T-helper 17 cell (primary cell): ENCODE results near the gene UTP20. TPM values are rescaled to one million over a fixed set of nuclear protein-coding genes. Genes with fewer than 3 reads are reported as not detected.
"Not testable (repeated sequence)": the region's sequence is repeated elsewhere in the genome, so short reads cannot be mapped to it uniquely, and the experiment has no call there.

Experiments
- ATAC-seq: fragments of 150-1000 bp; cut with Tn5 transposase; 2 replicates; pipeline ENCODE4 v1.10.0; 2021; ENCODE audit warnings: mild to moderate bottlenecking, moderate library complexity
- DNase-seq, 3 donors: peaks; one replicate each; pipeline versions ENCODE4 v3.0.0 to v3.0.0-alpha.2; 2020 to 2021
- H3K9me3 ChIP-seq: one replicate; pipeline ENCODE4 v1.7.0; 2013; ENCODE audit warnings: low read length, mild to moderate bottlenecking; ENCODE audit not compliant: control insufficient read depth, poor library complexity, severe bottlenecking
- H3K27ac Mint-ChIP-seq: one replicate; pipeline ENCODE4 v1.8.0; 2022; ENCODE audit warnings: mild to moderate bottlenecking, moderate library complexity, mixed read lengths
- H3K27me3 Mint-ChIP-seq: one replicate; pipeline ENCODE4 v1.8.0; 2022; ENCODE audit warnings: mixed read lengths
- H3K36me3 Mint-ChIP-seq: one replicate; pipeline ENCODE4 v1.8.0; 2022; ENCODE audit warnings: low read depth, mixed read lengths
- H3K4me1 Mint-ChIP-seq: one replicate; pipeline ENCODE4 v1.8.0; 2022; ENCODE audit warnings: mild to moderate bottlenecking, mixed read lengths
- H3K4me3 Mint-ChIP-seq: one replicate; pipeline ENCODE4 v1.8.0; 2022; ENCODE audit warnings: mild to moderate bottlenecking, moderate library complexity, mixed read lengths
- total RNA-seq, 4 donors: library from RNA in 2 of 4; stranded (reverse) in 2 of 4; gene quantifications; one replicate each; pipeline ENCODE4 v1.2.3 and lab custom pipeline; 2022 to 2026

The UTP20 gene
- total RNA-seq, 2 donors from 2014 or later: 12.1 to 12.2 TPM

DNA sequence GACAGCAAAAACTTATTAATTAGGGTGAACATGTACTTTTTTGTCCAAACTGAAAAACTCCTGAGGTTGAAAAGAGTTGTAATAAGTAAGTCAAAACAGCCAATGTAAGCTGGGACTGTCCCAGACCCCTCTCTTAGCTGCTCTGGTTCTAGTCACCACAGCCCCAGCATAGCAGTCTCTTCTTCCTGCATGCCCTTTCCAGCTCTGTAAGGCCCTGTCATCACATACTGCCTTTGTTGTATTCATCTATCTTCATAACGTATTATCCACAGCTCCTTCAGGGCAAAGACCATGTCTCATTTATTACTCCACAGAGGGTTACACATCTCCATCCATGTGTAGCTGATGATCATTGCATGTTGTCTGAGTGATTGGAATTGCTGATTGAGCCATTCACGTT, 56.5 kb downstream of the UTP20 start:
- no peak overlapping the region for H3K27ac Mint-ChIP-seq
- DNase-seq (no peak), ATAC-seq (no peak)
- H3K4me1 Mint-ChIP-seq: no peaks in the 10 kb centered on the region
- no peak overlapping the region for H3K4me3 Mint-ChIP-seq
- no peaks in the 10 kb centered on the region for H3K27me3 Mint-ChIP-seq
- H3K36me3 Mint-ChIP-seq: peaks cover 4% of the 10 kb centered on the region
- no peaks in the 10 kb centered on the region for H3K9me3 ChIP-seq

- no peak for DNase-seq
- H3K9me3 ChIP-seq: no peaks in the 10 kb centered on the region
- ATAC-seq: no peak
- Mint-ChIP-seq H3K4me1 (no peaks in the 10 kb centered on the region), H3K36me3 (peaks cover 4% of the 10 kb centered on the region), H3K27ac (no peak overlapping the region), H3K4me3 (no peak overlapping the region), H3K27me3 (no peaks in the 10 kb centered on the region)
These were observed 58.2 kb downstream of the UTP20 start for GRCh38 chr12:101338087-101338486.

DNA sequence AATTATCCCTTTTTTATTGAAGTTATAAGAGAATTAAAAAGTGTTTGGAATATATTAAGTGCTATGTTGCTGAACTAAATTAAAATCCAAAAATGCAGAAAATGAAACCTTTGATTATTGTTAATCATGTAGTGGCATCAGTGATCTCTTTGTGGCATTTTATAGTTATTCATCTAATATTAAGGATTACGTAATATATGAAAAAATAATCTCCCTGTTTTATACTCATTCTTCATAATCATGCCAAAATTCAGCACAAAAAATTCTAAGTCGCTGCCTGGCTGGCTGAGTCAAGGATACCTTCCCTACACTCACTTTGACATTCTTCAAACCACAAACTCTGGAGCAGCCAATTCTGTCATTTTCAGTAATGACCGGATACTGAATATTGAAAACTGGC, 64.0 kb downstream of the UTP20 start:
- Mint-ChIP-seq H3K27ac (no peak overlapping the region), H3K36me3 (peaks cover 9% of the 10 kb centered on the region), H3K4me1 (no peaks in the 10 kb centered on the region), H3K4me3 (no peak overlapping the region), H3K27me3 (no peaks in the 10 kb centered on the region)
- no peak for ATAC-seq
- no peak for DNase-seq
- peaks cover under 1% of the 10 kb centered on the region for H3K9me3 ChIP-seq

DNA sequence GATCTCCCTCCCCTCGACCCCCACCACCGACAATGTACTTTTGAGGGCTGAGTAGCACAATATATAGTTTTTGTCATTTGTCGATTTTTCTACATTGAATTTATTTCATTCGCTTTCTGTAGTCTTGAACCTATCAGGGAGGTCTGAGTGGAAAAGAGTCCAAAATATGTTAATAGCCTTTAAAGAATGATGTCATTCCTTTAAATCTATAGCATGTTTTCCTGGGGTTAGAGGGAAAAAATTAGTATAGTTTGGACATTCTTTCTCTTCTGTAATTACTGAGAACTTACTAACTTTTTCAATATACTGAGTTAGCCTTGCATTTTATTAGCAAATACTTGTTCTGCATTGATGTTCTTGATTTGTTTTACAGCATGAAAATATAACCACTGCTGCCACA, 71.8 kb downstream of the UTP20 start:
- DNase-seq (no peak), ATAC-seq (no peak)
- no peaks in the 10 kb centered on the region for H3K4me1 Mint-ChIP-seq
- H3K36me3 Mint-ChIP-seq: peaks cover 21% of the 10 kb centered on the region
- H3K9me3 ChIP-seq: peaks cover 6% of the 10 kb centered on the region
- no peaks in the 10 kb centered on the region for H3K27me3 Mint-ChIP-seq
- no peak overlapping the region for H3K4me3 Mint-ChIP-seq
- H3K27ac Mint-ChIP-seq: no peak overlapping the region

DNA sequence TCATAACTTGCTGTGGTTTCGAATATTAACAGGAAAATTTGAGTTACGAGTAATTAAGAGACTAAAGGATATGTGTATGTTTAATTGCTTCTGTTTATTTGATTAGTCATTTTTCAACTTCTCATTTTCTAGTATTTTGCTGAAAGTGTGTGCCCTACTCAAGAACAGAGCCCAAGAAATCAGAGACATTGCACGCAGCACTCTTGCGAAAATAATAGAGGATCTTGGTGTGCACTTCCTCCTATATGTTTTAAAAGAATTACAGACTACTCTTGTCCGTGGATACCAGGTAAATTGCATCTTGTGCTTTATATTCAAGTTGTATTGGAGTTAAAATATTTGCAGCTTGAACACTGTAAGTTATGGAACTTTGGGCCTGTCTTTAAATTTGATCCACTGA, 76.9 kb downstream of the UTP20 start:
- DNase-seq (no peak), ATAC-seq (no peak)
- peaks cover 16% of the 10 kb centered on the region for H3K36me3 Mint-ChIP-seq
- no peaks in the 10 kb centered on the region for H3K9me3 ChIP-seq
- no peak overlapping the region for H3K4me3 Mint-ChIP-seq
- no peak overlapping the region for H3K27ac Mint-ChIP-seq
- H3K4me1 Mint-ChIP-seq: peaks cover 3% of the 10 kb centered on the region
- no peaks in the 10 kb centered on the region for H3K27me3 Mint-ChIP-seq

- Mint-ChIP-seq H3K27ac (peak overlapping the region; percentile 45), H3K27me3 (no peaks in the 10 kb centered on the region), H3K4me1 (peaks cover 5% of the 10 kb centered on the region), H3K4me3 (no peak overlapping the region), H3K36me3 (peaks cover 12% of the 10 kb centered on the region)
- DNase-seq (no peak), ATAC-seq (no peak)
- no peaks in the 10 kb centered on the region for H3K9me3 ChIP-seq
These were observed 81.5 kb downstream of the UTP20 start for GRCh38 chr12:101361455-101361854.

DNA sequence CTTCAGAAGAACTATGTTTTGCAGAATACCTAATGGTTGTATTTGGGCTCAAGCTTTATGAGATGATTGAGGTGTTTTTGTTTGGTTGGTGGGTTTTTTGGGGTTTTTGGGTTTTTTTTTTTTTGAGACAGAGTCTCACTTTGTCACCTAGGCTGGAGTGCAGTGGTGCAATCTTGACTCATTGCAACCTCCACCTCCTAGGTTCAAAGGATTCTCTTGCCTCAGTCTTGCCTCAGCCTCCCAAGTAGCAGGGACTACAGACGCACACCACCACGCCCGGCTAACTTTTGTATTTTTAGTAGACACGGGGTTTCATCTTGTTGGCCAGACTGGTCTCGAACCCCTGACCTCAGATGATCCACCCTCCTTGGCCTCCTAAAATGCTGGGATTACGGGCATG, 88.1 kb downstream of the UTP20 start:
- DNase-seq (no peak), ATAC-seq (no peak)
- H3K9me3 ChIP-seq: no peaks in the 10 kb centered on the region
- peaks cover 13% of the 10 kb centered on the region for H3K36me3 Mint-ChIP-seq
- H3K4me3 Mint-ChIP-seq: no peak overlapping the region
- H3K27ac Mint-ChIP-seq: no peak overlapping the region
- H3K4me1 Mint-ChIP-seq: peaks cover 3% of the 10 kb centered on the region
- no peaks in the 10 kb centered on the region for H3K27me3 Mint-ChIP-seq

GRCh38 chr12:101372431-101372830, 92.5 kb downstream of the UTP20 start:
- no peak overlapping the region for H3K4me3 Mint-ChIP-seq
- peaks cover 6% of the 10 kb centered on the region for H3K4me1 Mint-ChIP-seq
- H3K36me3 Mint-ChIP-seq: peaks cover 7% of the 10 kb centered on the region

DNA sequence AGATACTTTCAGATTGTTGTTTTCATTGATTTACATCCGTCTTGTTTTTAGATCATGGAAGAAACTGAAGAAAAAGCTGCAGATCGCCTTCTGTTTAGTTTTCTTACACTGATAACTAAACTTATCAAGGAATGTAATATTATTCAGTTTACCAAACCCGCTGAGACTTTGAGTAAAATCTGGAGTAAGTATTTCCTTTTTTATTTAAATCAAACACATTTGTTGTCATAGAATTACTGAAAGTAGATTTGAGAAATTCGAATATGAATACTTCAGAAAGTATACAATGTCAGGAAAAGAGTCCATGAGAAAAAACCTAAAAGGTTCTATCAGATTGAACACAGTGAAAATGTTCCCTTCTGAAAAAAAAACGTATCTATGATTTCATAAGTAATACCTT, 95.7 kb downstream of the UTP20 start:
- peaks cover 9% of the 10 kb centered on the region for H3K4me1 Mint-ChIP-seq
- peaks cover 11% of the 10 kb centered on the region for H3K36me3 Mint-ChIP-seq
- no peaks in the 10 kb centered on the region for H3K9me3 ChIP-seq
- peak overlapping the region; percentile 88 for H3K27ac Mint-ChIP-seq
- ATAC-seq: no peak
- no peaks in the 10 kb centered on the region for H3K27me3 Mint-ChIP-seq
- no peak overlapping the region for H3K4me3 Mint-ChIP-seq
- DNase-seq: no peak

More at GRCh38 chr12:101372431-101372830, 92.5 kb downstream of the UTP20 start:
- ATAC-seq: no peak
- no peak for DNase-seq
- no peaks in the 10 kb centered on the region for H3K9me3 ChIP-seq
- no peaks in the 10 kb centered on the region for H3K27me3 Mint-ChIP-seq
- H3K27ac Mint-ChIP-seq: no peak overlapping the region

DNA sequence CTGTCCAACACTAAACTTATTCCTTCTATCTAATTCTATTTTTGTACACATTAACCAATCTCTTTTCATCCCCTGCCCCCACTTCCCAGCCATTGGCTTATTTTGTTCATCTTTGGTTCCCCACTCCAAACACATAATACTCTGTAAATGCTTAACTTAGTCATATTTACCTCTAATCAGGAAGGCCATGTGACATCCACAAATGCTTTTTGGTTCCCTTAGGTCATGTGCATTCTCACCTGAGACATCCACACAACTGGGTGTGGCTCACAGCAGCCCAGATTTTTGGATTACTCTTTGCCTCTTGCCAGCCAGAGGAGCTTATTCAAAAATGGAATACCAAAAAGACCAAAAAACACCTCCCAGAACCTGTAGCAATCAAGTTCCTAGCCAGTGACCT, 99.2 kb downstream of the UTP20 start:
- Mint-ChIP-seq H3K27ac (no peak overlapping the region), H3K36me3 (peaks cover 13% of the 10 kb centered on the region), H3K4me1 (peaks cover 5% of the 10 kb centered on the region), H3K27me3 (no peaks in the 10 kb centered on the region), H3K4me3 (no peak overlapping the region)
- ATAC-seq: no peak
- H3K9me3 ChIP-seq: no peaks in the 10 kb centered on the region
- no peak for DNase-seq

DNA sequence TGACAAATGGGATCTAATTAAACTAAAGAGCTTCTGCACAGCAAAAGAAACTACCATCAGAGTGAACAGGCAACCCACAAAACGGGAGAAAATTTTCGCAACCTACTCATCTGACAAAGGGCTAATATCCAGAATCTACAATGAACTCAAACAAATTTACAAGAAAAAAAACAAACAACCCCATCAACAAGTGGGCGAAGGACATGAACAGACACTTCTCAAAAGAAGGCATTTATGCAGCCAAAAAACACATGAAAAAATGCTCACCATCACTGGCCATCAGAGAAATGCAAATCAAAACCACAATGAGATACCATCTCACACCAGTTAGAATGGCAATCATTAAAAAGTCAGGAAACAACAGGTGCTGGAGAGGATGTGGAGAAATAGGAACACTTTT, 111.3 kb downstream of the UTP20 start:
- peaks cover 13% of the 10 kb centered on the region for H3K36me3 Mint-ChIP-seq
- H3K27ac Mint-ChIP-seq, H3K4me1 Mint-ChIP-seq, H3K9me3 ChIP-seq, H3K27me3 Mint-ChIP-seq, ATAC-seq, H3K4me3 Mint-ChIP-seq, DNase-seq: not testable (repeated sequence)

DNA sequence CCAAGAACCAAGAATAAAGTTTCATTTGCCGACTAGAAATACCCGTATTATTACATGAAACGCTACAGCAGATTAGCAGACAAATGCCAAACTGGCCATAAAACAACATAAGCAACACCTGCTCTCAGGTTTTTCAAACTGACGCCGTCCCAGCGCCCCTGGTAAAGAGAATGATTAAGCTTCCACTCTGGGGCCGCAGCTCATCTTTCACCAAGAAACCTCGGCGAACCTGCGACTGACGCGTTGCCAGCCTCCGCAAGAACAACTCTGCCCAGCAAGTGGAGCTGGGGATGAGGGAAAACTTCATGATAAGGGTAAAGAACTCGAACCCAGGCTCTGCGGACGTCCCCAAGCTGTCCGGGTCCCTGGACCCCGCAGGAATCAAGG, 127.1 kb downstream of the UTP20 start:
- no peaks in the 10 kb centered on the region for H3K36me3 Mint-ChIP-seq
- no peaks in the 10 kb centered on the region for H3K9me3 ChIP-seq
- peaks cover 24% of the 10 kb centered on the region for H3K4me1 Mint-ChIP-seq
- DNase-seq (peak in 1 of 3 donors; percentile 5), ATAC-seq (peak; percentile 38)
- peak overlapping the region; percentile 96 for H3K27ac Mint-ChIP-seq
- H3K4me3 Mint-ChIP-seq: peak overlapping the region; percentile 98
- H3K27me3 Mint-ChIP-seq: no peaks in the 10 kb centered on the region

GRCh38 chr12:101407436-101408345, 127.8 kb downstream of the UTP20 start, which contains the start of gene ARL1:
ARL1 (minus strand) TSS chr12:101407772; CDS start chr12:101407645, 127 bp downstream.
- H3K27me3 Mint-ChIP-seq: peaks cover 6% of the 10 kb centered on the region
- peaks cover 22% of the 10 kb centered on the region for H3K4me1 Mint-ChIP-seq
- no peaks in the 10 kb centered on the region for H3K36me3 Mint-ChIP-seq
- H3K4me3 Mint-ChIP-seq: peak within 1 kb of the TSS; percentile 98
- peak; percentile 47 to 60 (median 58) for DNase-seq
- ATAC-seq: peak; percentile 86
- no peaks in the 10 kb centered on the region for H3K9me3 ChIP-seq
- peak within 1 kb of the TSS; percentile 96 for H3K27ac Mint-ChIP-seq

DNA sequence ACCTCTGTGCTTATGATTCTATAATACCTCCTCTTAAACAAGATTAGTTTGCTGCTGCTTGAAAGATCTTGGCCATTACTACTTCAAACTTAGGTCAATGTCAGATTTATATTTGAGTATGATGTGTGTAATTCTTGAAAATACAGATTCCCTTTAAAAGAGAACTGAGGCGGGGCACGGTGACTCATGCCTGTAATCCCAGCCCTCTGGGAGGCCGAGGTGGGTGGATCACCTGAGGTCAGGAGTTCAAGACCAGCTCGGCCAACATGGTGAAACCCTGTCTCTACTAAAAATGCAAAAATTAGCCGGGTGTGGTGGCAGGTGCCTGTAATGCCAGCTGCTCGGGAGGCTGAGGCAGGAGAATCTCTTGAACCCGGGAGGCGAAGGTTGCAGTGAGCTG, 130.3 kb downstream of the UTP20 start:
- H3K36me3 Mint-ChIP-seq, H3K4me3 Mint-ChIP-seq, H3K9me3 ChIP-seq, H3K27me3 Mint-ChIP-seq, DNase-seq, ATAC-seq, H3K27ac Mint-ChIP-seq: not testable (repeated sequence)
- H3K4me1 Mint-ChIP-seq: peaks cover 16% of the 10 kb centered on the region
